A673 (cell line): ENCODE data around the gene TAAR2. TPM values are rescaled to one million over a fixed set of nuclear protein-coding genes. Genes with fewer than 3 reads are reported as not detected.
A peak's percentile ranks its signal among the peaks of the same experiment; 100 is the strongest.

Source experiments
- BruUV-seq: library from RNA; stranded (reverse); fragments of 400-500 nt; replicated peaks from 2 replicates; lab custom pipeline; 2021; lab: Mats Ljungman, UMichigan
- CTCF ChIA-PET: fragments of 300-600 bp; sonication (Branson Sonifier 250); formaldehyde crosslinking; loops from one replicate; lab custom pipeline; 2022; ENCODE audit warnings: antibody characterized with exemption; lab: Charles Lee
- POLR2A ChIA-PET: fragments of 300-600 bp; sonication (Branson Sonifier 250); formaldehyde crosslinking; loops from one replicate; lab custom pipeline; 2022; ENCODE audit warnings: antibody characterized with exemption; ENCODE audit not compliant: low non-redundant PET; lab: Charles Lee
- DNase-seq: peaks from one replicate; pipeline ENCODE4 v3.0.0-alpha.2; 2015; ENCODE audit warnings: low spot score
- H3K27ac ChIP-seq: fragments of 200-600 bp; sonication (generic); 2 replicates; pipeline ENCODE4 v1.5.1; 2016; ENCODE audit warnings: mixed run types, low read depth, mild to moderate bottlenecking, mixed read lengths, antibody characterized with exemption, low read length; ENCODE audit not compliant: poor library complexity, severe bottlenecking
- H3K27me3 ChIP-seq: fragments of 200-600 bp; sonication (generic); replicated peaks from 2 replicates; pipeline ENCODE4 v1.6.1; 2017; ENCODE audit warnings: mixed run types, low read depth, mild to moderate bottlenecking, mixed read lengths, antibody characterized with exemption, low read length; ENCODE audit not compliant: insufficient read depth, poor library complexity
- H3K36me3 ChIP-seq: fragments of 200-600 bp; sonication (generic); 2 replicates; pipeline ENCODE4 v1.6.1; 2016; ENCODE audit warnings: mixed run types, mild to moderate bottlenecking, mixed read lengths, antibody characterized with exemption, low read length; ENCODE audit not compliant: insufficient read depth, poor library complexity, severe bottlenecking
- H3K4me1 ChIP-seq: fragments of 200-600 bp; sonication (generic); 2 replicates; pipeline ENCODE4 v1.6.1; 2017; ENCODE audit warnings: mixed run types, mild to moderate bottlenecking, mixed read lengths, antibody characterized with exemption, low read length; ENCODE audit not compliant: insufficient read depth, poor library complexity, severe bottlenecking
- H3K4me3 ChIP-seq: fragments of 200-600 bp; sonication (generic); 2 replicates; pipeline ENCODE4 v1.5.1; 2016; ENCODE audit warnings: low read depth, mixed run types, mild to moderate bottlenecking, mixed read lengths, low read length; ENCODE audit not compliant: poor library complexity, severe bottlenecking
- H3K9me3 ChIP-seq: fragments of 200-600 bp; sonication (generic); 2 replicates; pipeline ENCODE4 v1.6.1; 2016; ENCODE audit warnings: mixed run types, low read depth, mild to moderate bottlenecking, mixed read lengths, antibody characterized with exemption, low read length; ENCODE audit not compliant: poor library complexity, severe bottlenecking
- EZH2 ChIP-seq: fragments of 200-600 bp; sonication (generic); IDR thresholded peaks from 2 replicates; pipeline ENCODE4 v1.6.1; 2017; ENCODE audit warnings: borderline replicate concordance, low read depth, mild to moderate bottlenecking, mixed read lengths, antibody characterized with exemption, low read length; ENCODE audit not compliant: poor library complexity, severe bottlenecking
- intact Hi-C: fragments of 100-400 bp; cut with micrococcal nuclease; formaldehyde crosslinking; loops from one replicate; pipeline ENCODE4 v1.10.0; 2022; ENCODE audit not compliant: unreplicated experiment
- total RNA-seq: library from RNA; stranded (reverse); gene quantifications from 2 replicates; pipeline ENCODE4 v1.2.3, GENCODE V29; 2021
- TF ChIP-seq, protein P1 (sequence below): fragments of 300-800, 200-600 bp; sonication (generic); conservative IDR thresholded peaks from 2 replicates; pipeline ENCODE4 v1.5.1; 2017; ENCODE audit warnings: low read depth, mild to moderate bottlenecking, antibody characterized with exemption, low read length, moderate library complexity, mixed read lengths

TAAR2 gene
- total RNA-seq, 1 experiment from 2014 or later, result not detected

- H3K27me3 ChIP-seq, result peaks cover 6% of the 10 kb centered on the region
- no peak overlapping the region for H3K27ac ChIP-seq
- no peaks in the 10 kb centered on the region for H3K4me1 ChIP-seq
- no peaks in the 10 kb centered on the region for H3K36me3 ChIP-seq
- TF ChIP-seq, protein P1, sequence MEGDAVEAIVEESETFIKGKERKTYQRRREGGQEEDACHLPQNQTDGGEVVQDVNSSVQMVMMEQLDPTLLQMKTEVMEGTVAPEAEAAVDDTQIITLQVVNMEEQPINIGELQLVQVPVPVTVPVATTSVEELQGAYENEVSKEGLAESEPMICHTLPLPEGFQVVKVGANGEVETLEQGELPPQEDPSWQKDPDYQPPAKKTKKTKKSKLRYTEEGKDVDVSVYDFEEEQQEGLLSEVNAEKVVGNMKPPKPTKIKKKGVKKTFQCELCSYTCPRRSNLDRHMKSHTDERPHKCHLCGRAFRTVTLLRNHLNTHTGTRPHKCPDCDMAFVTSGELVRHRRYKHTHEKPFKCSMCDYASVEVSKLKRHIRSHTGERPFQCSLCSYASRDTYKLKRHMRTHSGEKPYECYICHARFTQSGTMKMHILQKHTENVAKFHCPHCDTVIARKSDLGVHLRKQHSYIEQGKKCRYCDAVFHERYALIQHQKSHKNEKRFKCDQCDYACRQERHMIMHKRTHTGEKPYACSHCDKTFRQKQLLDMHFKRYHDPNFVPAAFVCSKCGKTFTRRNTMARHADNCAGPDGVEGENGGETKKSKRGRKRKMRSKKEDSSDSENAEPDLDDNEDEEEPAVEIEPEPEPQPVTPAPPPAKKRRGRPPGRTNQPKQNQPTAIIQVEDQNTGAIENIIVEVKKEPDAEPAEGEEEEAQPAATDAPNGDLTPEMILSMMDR, result peak; percentile 59
- TF ChIP-seq EZH2, result no peak
- CTCF ChIA-PET, result interaction anchor here (0.8 to 1.1 kb wide), 4 partner anchors 45 to 154 kb away, joined by 3 to 7 read pairs (median 4); partner anchors contain the start of gene SLC18B1
- peak; percentile 62 for DNase-seq
- BruUV-seq, result no TSS peak
- intact Hi-C loops, result loop anchor here (5.0 to 10.0 kb wide), 4 partner anchors 132 to 883 kb away; partner anchors contain the start of gene TAAR9
- POLR2A ChIA-PET, result no interaction called here
- H3K4me3 ChIP-seq, result no peak overlapping the region
- no peaks in the 10 kb centered on the region for H3K9me3 ChIP-seq
These were observed 45.7 kb upstream of the TAAR2 start for GRCh38 chr6:132669690-132670291.

GRCh38 chr6:132666118-132666517 is 42.0 kb upstream of the TAAR2 start:
- no peak for TF ChIP-seq EZH2
- TF ChIP-seq, protein P1, result no peak

DNA sequence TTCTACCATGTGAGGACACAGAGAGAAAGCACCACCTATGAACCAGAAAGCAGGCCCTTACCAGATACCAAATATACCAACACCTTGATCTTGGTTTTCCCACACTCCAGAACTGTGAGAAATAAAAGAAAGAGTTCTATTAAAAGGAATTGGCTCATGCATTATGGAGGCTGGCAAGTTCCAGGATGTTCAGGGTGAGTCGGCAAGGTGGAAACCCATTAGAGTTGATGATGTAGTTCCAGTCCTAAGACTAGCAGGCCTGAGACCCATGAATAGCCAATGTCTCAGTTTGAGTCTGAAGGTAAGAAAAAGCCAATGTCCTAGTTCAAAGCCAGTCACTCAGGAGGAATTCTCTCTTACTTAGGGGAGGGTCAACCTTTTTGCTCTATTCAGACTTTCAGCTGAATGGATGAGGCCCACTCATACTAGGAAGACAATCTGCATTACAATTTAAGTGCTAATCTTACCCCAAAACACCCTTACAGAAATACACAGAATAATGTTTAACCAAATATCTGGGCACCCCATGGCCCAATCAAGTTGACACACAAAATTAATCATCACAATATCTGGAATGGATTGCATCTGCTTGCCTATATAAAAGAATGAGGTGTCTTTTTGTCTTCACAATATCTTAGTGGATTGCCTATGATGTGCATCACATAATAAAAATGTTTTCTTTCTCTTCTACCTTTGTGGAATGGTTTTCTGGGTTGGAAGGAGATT is 40.4 kb upstream of the TAAR2 start:
- Histone ChIP-seq H3K9me3 (no peaks in the 10 kb centered on the region), H3K36me3 (no peaks in the 10 kb centered on the region), H3K4me3 (no peak overlapping the region), H3K4me1 (no peaks in the 10 kb centered on the region), H3K27me3 (no peaks in the 10 kb centered on the region), H3K27ac (no peak overlapping the region)
- DNase-seq, result no peak
- TF ChIP-seq EZH2, result no peak
- TF ChIP-seq, protein P1, result no peak
- no TSS peak for BruUV-seq
- intact Hi-C loops, result loop anchor here (5.0 to 10.0 kb wide), 4 partner anchors 127 to 888 kb away; partner anchors contain the start of gene TAAR9
- POLR2A ChIA-PET, result no interaction called here
- CTCF ChIA-PET, result no interaction called here

More at GRCh38 chr6:132666118-132666517, 42.0 kb upstream of the TAAR2 start:
- Histone ChIP-seq H3K27ac (no peak overlapping the region), H3K4me1 (no peaks in the 10 kb centered on the region), H3K4me3 (no peak overlapping the region), H3K36me3 (no peaks in the 10 kb centered on the region), H3K9me3 (no peaks in the 10 kb centered on the region), H3K27me3 (no peaks in the 10 kb centered on the region)
- DNase-seq, result no peak
- CTCF ChIA-PET, result interaction anchor here (0.6 kb wide), 1 partner anchor 155 kb away, joined by 4 read pairs; no protein-coding TSS in a partner anchor
- POLR2A ChIA-PET, result no interaction called here
- intact Hi-C loops, result loop anchor here (5.0 to 10.0 kb wide), 4 partner anchors 129 to 886 kb away; partner anchors contain the start of gene TAAR9
- no TSS peak for BruUV-seq
